HG02973 (cell line): Measurements from ENCODE around the gene PDE1C.

Experiments used
- ATAC-seq: cut with Tn5 transposase; IDR thresholded peaks from one replicate; pipeline ENCODE4 v1.9.1; 2021; ENCODE audit warnings: moderate library complexity; ENCODE audit not compliant: unreplicated experiment

PDE1C gene

GRCh38 chr7:31786326-31786725 is 283.9 kb downstream of the PDE1C start:
- ATAC-seq = no peak

GRCh38 chr7:31785101-31785500 is 285.1 kb downstream of the PDE1C start:
- ATAC-seq = no peak

- no peak for ATAC-seq
Measured at GRCh38 chr7:31783221-31783620, 287.0 kb downstream of the PDE1C start.

- ATAC-seq = peak; percentile 92
Measured at GRCh38 chr7:31782411-31782991, 287.7 kb downstream of the PDE1C start.

- ATAC-seq = no peak
Measured at GRCh38 chr7:31778296-31778695, 291.9 kb downstream of the PDE1C start.

- ATAC-seq = no peak
Measured at GRCh38 chr7:31776616-31777015, 293.6 kb downstream of the PDE1C start.

GRCh38 chr7:31775556-31775955 is 294.7 kb downstream of the PDE1C start:
- ATAC-seq = no peak

- ATAC-seq = no peak
Measured at GRCh38 chr7:31772211-31772610, 298.0 kb downstream of the PDE1C start.

GRCh38 chr7:31767686-31768358 is 302.4 kb downstream of the PDE1C start:
- ATAC-seq = no peak

- no peak for ATAC-seq
Measured at GRCh38 chr7:31764462-31764861, 305.7 kb downstream of the PDE1C start.

- ATAC-seq = no peak
Measured at GRCh38 chr7:31763548-31763947, 306.7 kb downstream of the PDE1C start.

- ATAC-seq = no peak
Measured at GRCh38 chr7:31761646-31762045, 308.6 kb downstream of the PDE1C start.

- ATAC-seq = no peak
Measured at GRCh38 chr7:31758755-31759154, 311.5 kb downstream of the PDE1C start.

- no peak for ATAC-seq
Measured at GRCh38 chr7:31751726-31752125, 318.5 kb downstream of the PDE1C start.

GRCh38 chr7:31748084-31748483 is 322.1 kb downstream of the PDE1C start:
- no peak for ATAC-seq

- ATAC-seq = no peak
Measured at GRCh38 chr7:31747553-31747952, 322.7 kb downstream of the PDE1C start.

- ATAC-seq = peak; percentile 87
Measured at GRCh38 chr7:31744294-31744874, 325.8 kb downstream of the PDE1C start.

GRCh38 chr7:31741852-31742251 is 328.4 kb downstream of the PDE1C start:
- no peak for ATAC-seq

- ATAC-seq = no peak
Measured at GRCh38 chr7:31735991-31736982, 333.9 kb downstream of the PDE1C start.

GRCh38 chr7:31734456-31734855 is 335.8 kb downstream of the PDE1C start:
- ATAC-seq = no peak

GRCh38 chr7:31729195-31729804 is 340.9 kb downstream of the PDE1C start:
- ATAC-seq = no peak
